Breast epithelium (tissue), 3 donors: ENCODE results near the gene CEP78.

ENCODE experiments used
- POLR2A ChIP-seq: fragments of 450-650 bp; IDR thresholded peaks from one replicate; pipeline ENCODE4 v1.6.1; 2016; ENCODE audit warnings: antibody characterized with exemption, mild to moderate bottlenecking, moderate library complexity
- TF ChIP-seq, protein P1 (sequence below), 3 donors: fragments of 450-650 bp; IDR thresholded peaks; one replicate each; pipeline ENCODE4 v1.5.1; 2016 to 2017; ENCODE audit warnings: antibody characterized with exemption in 3 of 3, mild to moderate bottlenecking in 3 of 3, moderate library complexity in 3 of 3

DNA sequence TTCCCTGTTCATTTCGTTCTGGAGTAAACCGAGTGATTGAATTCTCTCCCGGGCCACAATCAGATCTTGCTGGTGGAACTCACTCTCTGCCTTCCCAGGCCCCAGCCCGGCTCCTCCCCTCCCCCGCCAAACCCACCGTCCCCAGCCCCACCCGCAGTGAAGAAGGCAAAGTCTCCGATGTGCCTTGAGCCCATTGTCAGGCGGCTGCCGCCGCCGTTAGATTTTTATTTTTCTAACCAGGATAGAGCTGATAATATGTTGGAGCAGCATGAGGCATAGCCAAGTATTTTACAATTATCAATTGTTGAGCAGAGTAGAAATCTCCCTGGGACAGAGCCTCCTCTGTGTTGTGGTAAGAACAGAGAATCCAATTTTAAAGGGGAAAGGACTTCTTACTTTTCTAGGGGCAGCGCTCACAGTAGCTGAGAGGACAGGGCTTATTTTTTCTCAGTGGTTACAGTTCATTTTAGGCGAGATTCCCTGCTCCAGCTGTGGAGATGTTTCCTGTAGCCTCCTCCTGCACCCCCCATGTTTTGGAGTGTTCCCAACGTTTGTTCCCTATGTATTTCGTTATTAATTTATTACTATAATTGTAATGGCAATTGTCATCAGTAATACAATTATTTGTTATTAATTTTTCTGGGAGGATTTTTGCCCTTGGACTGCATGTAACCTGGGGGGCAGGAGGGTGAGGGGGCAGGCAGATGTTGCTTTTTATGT lies 62.3 kb downstream of the CEP78 start:
- TF ChIP-seq POLR2A: no peak
- TF ChIP-seq, protein P1, sequence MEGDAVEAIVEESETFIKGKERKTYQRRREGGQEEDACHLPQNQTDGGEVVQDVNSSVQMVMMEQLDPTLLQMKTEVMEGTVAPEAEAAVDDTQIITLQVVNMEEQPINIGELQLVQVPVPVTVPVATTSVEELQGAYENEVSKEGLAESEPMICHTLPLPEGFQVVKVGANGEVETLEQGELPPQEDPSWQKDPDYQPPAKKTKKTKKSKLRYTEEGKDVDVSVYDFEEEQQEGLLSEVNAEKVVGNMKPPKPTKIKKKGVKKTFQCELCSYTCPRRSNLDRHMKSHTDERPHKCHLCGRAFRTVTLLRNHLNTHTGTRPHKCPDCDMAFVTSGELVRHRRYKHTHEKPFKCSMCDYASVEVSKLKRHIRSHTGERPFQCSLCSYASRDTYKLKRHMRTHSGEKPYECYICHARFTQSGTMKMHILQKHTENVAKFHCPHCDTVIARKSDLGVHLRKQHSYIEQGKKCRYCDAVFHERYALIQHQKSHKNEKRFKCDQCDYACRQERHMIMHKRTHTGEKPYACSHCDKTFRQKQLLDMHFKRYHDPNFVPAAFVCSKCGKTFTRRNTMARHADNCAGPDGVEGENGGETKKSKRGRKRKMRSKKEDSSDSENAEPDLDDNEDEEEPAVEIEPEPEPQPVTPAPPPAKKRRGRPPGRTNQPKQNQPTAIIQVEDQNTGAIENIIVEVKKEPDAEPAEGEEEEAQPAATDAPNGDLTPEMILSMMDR (IDR thresholded peaks at IDR 0.05): no peak
